SK-N-MC (cell line): Measurements from ENCODE around the gene CAMK4.
"Not testable (repeated sequence)": the region's sequence is repeated elsewhere in the genome, so short reads cannot be mapped to it uniquely, and the experiment has no call there.

Experiments used
- DNase-seq: peaks from one replicate; pipeline ENCODE4 v3.0.0-alpha.2; 2011; ENCODE audit warnings: low read depth, low spot score
- H3K27ac ChIP-seq: fragments of 200-600 bp; sonication (generic); 2 replicates; pipeline ENCODE4 v1.5.1; 2016; ENCODE audit warnings: mixed run types
- H3K36me3 ChIP-seq: fragments of 200-600 bp; sonication (generic); 2 replicates; pipeline ENCODE4 v1.6.1; 2017; ENCODE audit warnings: antibody characterized with exemption, low read length, mixed read lengths; ENCODE audit not compliant: insufficient read depth
- H3K4me3 ChIP-seq: fragments of 200-600 bp; sonication (generic); 2 replicates; pipeline ENCODE4 v1.5.1; 2016
- H3K9ac ChIP-seq: fragments of 200-600 bp; sonication (generic); 2 replicates; pipeline ENCODE4 v1.8.0; 2017; ENCODE audit warnings: mixed run types, mixed read lengths; ENCODE audit not compliant: insufficient read length
- H3K9me3 ChIP-seq: fragments of 200-600 bp; sonication (generic); 2 replicates; pipeline ENCODE4 v1.6.1; 2017; ENCODE audit warnings: low read depth, mild to moderate bottlenecking, antibody characterized with exemption, low read length, moderate library complexity, mixed read lengths
- EZH2 ChIP-seq: fragments of 200-600 bp; sonication (generic); IDR thresholded peaks from one replicate; pipeline ENCODE4 v1.6.1; 2017; ENCODE audit warnings: antibody characterized with exemption
- FOXP2 ChIP-seq: optimal IDR thresholded peaks from 2 replicates; pipeline ENCODE3; 2011; ENCODE audit warnings: mild to moderate bottlenecking, moderate library complexity; ENCODE audit not compliant: insufficient read depth; ENCODE audit errors: extremely low read length, control extremely low read depth
- POLR2AphosphoS5 ChIP-seq: IDR thresholded peaks from 2 replicates; pipeline ENCODE4 v1.6.1; 2012; ENCODE audit warnings: mild to moderate bottlenecking, low read depth, low read length, borderline replicate concordance

Gene CAMK4

DNA sequence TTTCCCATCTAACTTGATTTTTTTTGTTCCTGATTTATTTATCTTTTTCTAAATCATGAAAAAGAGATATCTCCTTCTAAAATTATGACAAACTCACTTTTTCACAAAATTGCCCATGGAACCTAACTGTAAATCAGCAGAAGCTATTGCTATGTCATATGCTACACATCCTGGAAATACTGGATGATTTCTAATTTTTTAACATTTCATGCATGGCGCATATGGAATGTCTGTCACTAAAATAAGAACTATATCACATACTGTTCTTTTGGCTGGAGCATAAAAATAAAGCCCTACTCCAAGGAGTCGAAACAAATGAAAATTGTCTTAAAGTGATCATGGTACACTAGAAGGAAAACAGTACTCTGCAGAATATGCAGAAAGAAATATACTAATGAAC lies 60.6 kb downstream of the CAMK4 start:
- Histone ChIP-seq H3K27ac (no peak overlapping the region), H3K9me3 (no peaks in the 10 kb centered on the region), H3K4me3 (no peak overlapping the region), H3K36me3 (no peaks in the 10 kb centered on the region), H3K9ac (no peak overlapping the region)
- no peak for TF ChIP-seq EZH2
- TF ChIP-seq FOXP2, result no peak
- no peak for TF ChIP-seq POLR2AphosphoS5
- DNase-seq, result no peak

DNA sequence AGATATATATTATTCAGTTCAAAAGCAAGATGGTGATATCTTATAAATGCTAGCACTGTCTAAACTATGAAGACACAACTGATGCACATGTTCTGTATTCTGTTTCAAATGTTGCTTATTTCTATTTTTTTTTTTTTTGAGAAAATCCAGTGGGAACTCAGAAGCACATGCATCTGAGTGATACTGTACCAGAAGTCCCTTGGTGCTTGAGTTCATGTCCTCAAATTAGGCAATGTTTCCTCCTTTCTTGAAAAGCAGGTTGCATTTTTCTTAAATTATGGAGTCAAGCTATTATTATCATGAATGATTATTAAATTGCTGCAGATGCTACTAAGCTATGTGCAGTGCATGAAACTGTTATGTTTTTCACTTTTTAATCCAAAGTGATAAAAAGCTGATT lies 70.4 kb downstream of the CAMK4 start:
- no peak overlapping the region for H3K27ac ChIP-seq
- no peak overlapping the region for H3K9ac ChIP-seq
- no peak for DNase-seq
- H3K4me3 ChIP-seq, result no peak overlapping the region
- H3K36me3 ChIP-seq, result no peaks in the 10 kb centered on the region
- no peaks in the 10 kb centered on the region for H3K9me3 ChIP-seq
- TF ChIP-seq FOXP2, result no peak
- TF ChIP-seq EZH2, result no peak
- no peak for TF ChIP-seq POLR2AphosphoS5

DNA sequence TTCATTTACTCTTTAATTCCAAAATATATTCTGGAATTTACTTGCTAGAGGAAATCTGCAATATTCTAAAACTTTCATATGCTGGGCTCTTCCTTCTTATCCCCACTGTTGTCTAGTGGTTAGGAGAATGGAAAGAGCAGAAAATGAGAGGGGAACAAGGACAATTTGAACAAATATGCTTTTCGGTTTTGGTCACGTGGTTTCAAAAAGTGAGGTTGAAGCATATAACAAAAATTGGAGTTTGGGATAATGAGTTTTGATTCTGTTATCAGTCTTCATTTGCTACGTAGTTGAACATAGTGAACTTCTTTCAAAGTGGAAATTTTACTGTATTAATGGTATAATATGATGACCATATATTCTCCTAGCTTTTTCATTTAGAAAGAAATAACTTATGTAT lies 71.5 kb downstream of the CAMK4 start:
- Histone ChIP-seq H3K27ac (no peak overlapping the region), H3K9me3 (no peaks in the 10 kb centered on the region), H3K36me3 (no peaks in the 10 kb centered on the region), H3K4me3 (no peak overlapping the region), H3K9ac (no peak overlapping the region)
- DNase-seq, result no peak
- TF ChIP-seq POLR2AphosphoS5 (no peak), EZH2 (no peak), FOXP2 (no peak)

DNA sequence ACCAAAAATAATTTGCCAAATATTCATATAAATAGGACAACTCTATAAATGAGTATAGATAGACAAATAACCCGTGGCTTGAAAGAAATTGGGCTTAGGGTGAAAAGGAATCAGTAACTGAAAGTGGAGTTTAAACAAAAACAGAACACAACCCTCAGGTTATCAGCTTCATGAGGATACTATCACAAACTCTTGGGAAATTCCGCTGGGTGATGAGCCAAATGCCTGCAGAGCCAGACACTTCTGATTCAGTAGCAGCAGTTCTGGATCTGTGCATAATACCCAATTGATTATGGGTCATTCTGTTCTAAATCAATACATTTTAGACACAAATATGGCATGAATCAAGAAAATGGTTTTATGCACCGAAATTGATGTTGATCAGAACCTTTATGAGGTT lies 72.4 kb downstream of the CAMK4 start:
- Histone ChIP-seq H3K9ac (no peak overlapping the region), H3K4me3 (no peak overlapping the region), H3K36me3 (no peaks in the 10 kb centered on the region), H3K9me3 (no peaks in the 10 kb centered on the region), H3K27ac (no peak overlapping the region)
- no peak for DNase-seq
- TF ChIP-seq POLR2AphosphoS5 (no peak), EZH2 (no peak), FOXP2 (no peak)

GRCh38 chr5:111299067-111299481 lies 74.9 kb downstream of the CAMK4 start:
- Histone ChIP-seq H3K27ac (no peak overlapping the region), H3K9ac (no peak overlapping the region), H3K9me3 (no peaks in the 10 kb centered on the region), H3K4me3 (no peak overlapping the region), H3K36me3 (no peaks in the 10 kb centered on the region)
- TF ChIP-seq EZH2 (no peak), POLR2AphosphoS5 (no peak), FOXP2 (no peak)
- no peak for DNase-seq

DNA sequence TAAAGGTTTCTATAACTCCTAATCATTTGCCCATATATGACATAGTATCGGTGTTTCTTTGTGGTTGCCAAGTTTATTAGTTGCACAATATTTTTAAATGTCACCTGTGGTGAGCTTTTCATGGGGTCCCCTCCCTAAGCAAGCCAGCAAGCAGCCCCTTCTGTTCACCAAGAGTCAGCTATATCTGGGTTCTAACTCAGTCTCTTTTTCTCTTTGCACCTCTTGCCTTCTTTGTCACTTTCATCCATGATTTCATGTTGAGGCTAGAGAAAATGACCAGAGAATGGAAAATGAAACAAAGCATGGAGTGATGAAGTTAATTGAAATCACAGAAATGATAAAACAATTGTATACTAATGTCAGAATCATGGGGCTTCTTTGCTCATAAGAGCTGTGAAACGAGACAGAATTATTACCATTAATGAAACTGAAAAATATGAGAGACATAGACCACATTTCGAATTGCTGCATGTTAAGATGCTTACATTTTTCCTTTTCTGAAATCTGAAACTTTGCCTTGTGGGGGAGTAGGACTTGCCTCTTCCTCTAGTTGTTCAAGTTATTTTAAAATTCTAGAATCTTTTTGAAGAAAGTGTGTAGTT lies 75.7 kb downstream of the CAMK4 start:
- Histone ChIP-seq H3K9ac (no peak overlapping the region), H3K4me3 (no peak overlapping the region), H3K27ac (no peak overlapping the region), H3K36me3 (no peaks in the 10 kb centered on the region), H3K9me3 (no peaks in the 10 kb centered on the region)
- TF ChIP-seq POLR2AphosphoS5 (no peak), FOXP2 (no peak), EZH2 (no peak)
- no peak for DNase-seq

GRCh38 chr5:111301264-111301663 lies 77.1 kb downstream of the CAMK4 start:
- H3K27ac ChIP-seq, result no peak overlapping the region
- no peak overlapping the region for H3K9ac ChIP-seq
- H3K4me3 ChIP-seq, result no peak overlapping the region
- H3K36me3 ChIP-seq, result no peaks in the 10 kb centered on the region
- DNase-seq, result no peak
- no peaks in the 10 kb centered on the region for H3K9me3 ChIP-seq
- TF ChIP-seq EZH2 (no peak), POLR2AphosphoS5 (no peak), FOXP2 (no peak)

- not testable (repeated sequence) for H3K27ac ChIP-seq, DNase-seq, H3K4me3 ChIP-seq, H3K9ac ChIP-seq, H3K36me3 ChIP-seq, H3K9me3 ChIP-seq
Measured at GRCh38 chr5:111302043-111302442, 77.9 kb downstream of the CAMK4 start.

- Histone ChIP-seq H3K4me3 (no peak overlapping the region), H3K36me3 (no peaks in the 10 kb centered on the region), H3K9me3 (no peaks in the 10 kb centered on the region), H3K9ac (no peak overlapping the region), H3K27ac (no peak overlapping the region)
- no peak for DNase-seq
- TF ChIP-seq FOXP2, result no peak
- TF ChIP-seq POLR2AphosphoS5, result no peak
- no peak for TF ChIP-seq EZH2
Measured at GRCh38 chr5:111308951-111309350, 84.8 kb downstream of the CAMK4 start.
